Esophagus (tissue), 2 donors: ENCODE results near the gene KRT4. TPM values are rescaled to one million over a fixed set of nuclear protein-coding genes. Genes with fewer than 3 reads are reported as not detected.

ENCODE experiments used
- H3K27ac ChIP-seq, 2 donors: one replicate each; pipeline ENCODE4 v1.5.1; 2013; ENCODE audit warnings: low read depth in 2 of 2, mild to moderate bottlenecking in 2 of 2, inconsistent platforms in 1 of 2, low read length in 1 of 2, moderate library complexity in 1 of 2
- H3K27me3 ChIP-seq, 2 donors: one replicate each; pipeline ENCODE4 v1.6.1; 2013; ENCODE audit warnings: low read length in 2 of 2, control low read depth in 1 of 2, mild to moderate bottlenecking in 1 of 2; ENCODE audit not compliant: insufficient read depth in 2 of 2, control insufficient read depth in 1 of 2
- H3K36me3 ChIP-seq, 2 donors: one replicate each; pipeline ENCODE4 v1.6.1; 2013; ENCODE audit warnings: low read length in 1 of 2; ENCODE audit not compliant: control insufficient read depth in 2 of 2, insufficient read depth in 2 of 2
- H3K4me1 ChIP-seq, 2 donors: one replicate each; pipeline ENCODE4 v1.6.1; 2013; ENCODE audit warnings: low read length in 1 of 2; ENCODE audit not compliant: control insufficient read depth in 2 of 2, insufficient read depth in 2 of 2
- H3K4me3 ChIP-seq, 2 donors: one replicate each; pipeline ENCODE4 v1.5.1; 2013; ENCODE audit warnings: low read length in 2 of 2, mild to moderate bottlenecking in 2 of 2, low read depth in 1 of 2, moderate library complexity in 1 of 2
- H3K9me3 ChIP-seq, 2 donors: one replicate each; pipeline ENCODE4 v1.6.1; 2013; ENCODE audit warnings: mild to moderate bottlenecking in 2 of 2, low read depth in 1 of 2, low read length in 1 of 2, moderate library complexity in 1 of 2; ENCODE audit not compliant: control insufficient read depth in 2 of 2, insufficient read depth in 1 of 2
- WGBS, 2 donors: extraction: QIAGEN DNeasy Blood & Tissue Kit; methylation state at CpG; one replicate each; pipeline ENCODE4 v1.1.7; 2013; 5-methylcytosine and 5-hydroxymethylcytosine counted together
- polyA plus RNA-seq, 2 donors: library from polyadenylated mRNA; stranded (reverse); fragments of 200-250 nt; gene quantifications; one replicate each; pipeline ENCODE4 v1.2.3, GENCODE V29; 2013
- donor health status: healthy with polysubstance abuse.
- donor health status: Bipolar disorder and iron deficiency.

The KRT4 gene
- polyA plus RNA-seq, 2 donors = 8,130 to 17,509 TPM

GRCh38 chr12:52823761-52824450 lies 10.0 kb upstream of the KRT4 start:
- WGBS, 2 donors = 91% methylated on average over 15 of the region's 15 CpGs
- Histone ChIP-seq H3K9me3 (no peaks in the 10 kb centered on the region), H3K27ac (no peak overlapping the region), H3K4me3 (no peak overlapping the region), H3K4me1 (peaks cover 3 to 20% of the 10 kb centered on the region in 2 donors), H3K27me3 (no peaks in the 10 kb centered on the region), H3K36me3 (no peaks in the 10 kb centered on the region)

DNA sequence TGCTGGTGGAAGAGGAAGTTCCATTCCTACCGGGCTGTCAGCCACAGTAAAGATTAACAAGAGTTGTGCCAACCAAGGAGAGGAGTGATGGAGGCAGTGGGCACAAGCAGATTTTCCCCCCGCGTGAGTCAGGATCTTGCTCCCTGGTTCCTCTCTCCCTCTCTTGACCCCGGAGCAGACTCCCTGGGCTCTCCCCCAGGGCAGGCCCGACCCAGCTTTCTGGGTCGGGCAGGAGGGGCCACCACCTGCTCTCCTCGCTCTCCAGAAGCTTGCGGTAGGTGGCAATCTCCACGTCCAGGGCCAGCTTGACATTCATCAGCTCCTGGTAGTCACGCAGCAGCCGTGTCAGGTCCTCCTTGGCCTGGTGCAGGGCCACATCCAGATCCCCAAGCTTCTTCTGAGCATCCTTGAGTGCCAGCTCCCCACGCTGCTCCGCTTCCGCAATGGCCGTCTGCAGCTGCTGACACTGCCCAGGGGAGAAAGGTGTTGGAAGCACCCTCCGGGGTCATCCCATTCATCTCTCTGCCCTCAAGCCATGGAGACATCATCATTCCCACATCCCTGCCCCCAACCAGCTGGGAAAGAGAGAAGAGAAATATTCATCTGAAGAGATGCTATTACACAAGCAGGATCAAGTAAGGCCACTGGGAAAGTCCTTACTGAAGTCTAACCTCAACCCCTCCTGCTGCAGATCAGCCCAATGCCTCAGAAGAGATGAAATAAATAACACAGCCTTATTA lies 9.0 kb upstream of the KRT4 start:
- Histone ChIP-seq H3K4me3 (no peak overlapping the region), H3K27ac (no peak overlapping the region), H3K27me3 (no peaks in the 10 kb centered on the region), H3K4me1 (peaks cover 5 to 20% of the 10 kb centered on the region in 2 donors), H3K9me3 (no peaks in the 10 kb centered on the region), H3K36me3 (no peaks in the 10 kb centered on the region)
- WGBS, 2 donors = 75 to 79% methylated on average over 16 of the region's 16 CpGs

GRCh38 chr12:52821826-52822660 lies 8.1 kb upstream of the KRT4 start:
- no peaks in the 10 kb centered on the region for H3K9me3 ChIP-seq
- H3K36me3 ChIP-seq = no peaks in the 10 kb centered on the region
- H3K27ac ChIP-seq = peak overlapping the region in 1 of 2 donors; percentile 54
- no peaks in the 10 kb centered on the region for H3K27me3 ChIP-seq
- peaks cover 5 to 20% of the 10 kb centered on the region in 2 donors for H3K4me1 ChIP-seq
- no peak overlapping the region for H3K4me3 ChIP-seq
- WGBS, 2 donors = 75 to 80% methylated on average over 10 of the region's 10 CpGs

DNA sequence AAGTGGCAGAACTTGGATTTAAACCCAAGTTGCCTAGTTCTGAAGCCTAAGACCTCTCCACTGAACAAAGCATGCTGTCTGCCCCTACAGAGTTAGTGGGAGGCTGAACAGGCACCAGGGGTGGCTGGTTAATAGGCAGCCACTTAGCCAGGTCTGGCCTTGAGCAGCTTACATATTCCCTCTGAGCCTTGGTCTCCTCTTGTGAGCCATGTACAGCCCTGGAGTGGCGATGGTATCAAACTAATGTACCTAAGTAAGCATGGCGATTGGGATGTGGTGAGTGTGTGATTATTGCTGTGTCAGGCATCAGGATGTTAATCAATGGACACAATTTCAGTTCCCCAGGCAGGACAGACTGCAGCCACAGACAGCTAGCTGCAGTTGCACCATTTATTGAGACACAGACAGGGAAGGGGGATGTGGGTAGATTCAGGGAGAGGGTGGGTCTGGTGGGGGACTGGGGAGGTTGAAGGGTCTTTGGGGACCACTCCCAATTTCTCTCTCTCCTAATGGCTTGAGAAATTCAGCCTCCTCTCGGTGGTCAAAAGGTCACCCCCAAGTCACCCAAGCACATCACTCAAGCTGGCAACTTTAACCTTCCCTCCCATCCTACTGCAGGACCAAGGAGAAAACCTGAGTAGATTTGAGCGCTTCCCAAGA lies 7.3 kb upstream of the KRT4 start:
- Histone ChIP-seq H3K4me3 (no peak overlapping the region), H3K4me1 (peaks cover 5 to 20% of the 10 kb centered on the region in 2 donors), H3K36me3 (no peaks in the 10 kb centered on the region), H3K9me3 (no peaks in the 10 kb centered on the region), H3K27me3 (no peaks in the 10 kb centered on the region), H3K27ac (no peak overlapping the region)
- WGBS, 2 donors = 79 to 87% methylated on average over 4 of the region's 4 CpGs

- Histone ChIP-seq H3K27me3 (no peaks in the 10 kb centered on the region), H3K27ac (peak overlapping the region in 1 of 2 donors; percentile 43), H3K4me3 (no peak overlapping the region), H3K4me1 (peaks cover 5 to 21% of the 10 kb centered on the region in 2 donors), H3K36me3 (no peaks in the 10 kb centered on the region), H3K9me3 (no peaks in the 10 kb centered on the region)
- 87 to 90% methylated on average over 6 of the region's 6 CpGs for WGBS, 2 donors
Measured at GRCh38 chr12:52820521-52820920, 6.6 kb upstream of the KRT4 start.

DNA sequence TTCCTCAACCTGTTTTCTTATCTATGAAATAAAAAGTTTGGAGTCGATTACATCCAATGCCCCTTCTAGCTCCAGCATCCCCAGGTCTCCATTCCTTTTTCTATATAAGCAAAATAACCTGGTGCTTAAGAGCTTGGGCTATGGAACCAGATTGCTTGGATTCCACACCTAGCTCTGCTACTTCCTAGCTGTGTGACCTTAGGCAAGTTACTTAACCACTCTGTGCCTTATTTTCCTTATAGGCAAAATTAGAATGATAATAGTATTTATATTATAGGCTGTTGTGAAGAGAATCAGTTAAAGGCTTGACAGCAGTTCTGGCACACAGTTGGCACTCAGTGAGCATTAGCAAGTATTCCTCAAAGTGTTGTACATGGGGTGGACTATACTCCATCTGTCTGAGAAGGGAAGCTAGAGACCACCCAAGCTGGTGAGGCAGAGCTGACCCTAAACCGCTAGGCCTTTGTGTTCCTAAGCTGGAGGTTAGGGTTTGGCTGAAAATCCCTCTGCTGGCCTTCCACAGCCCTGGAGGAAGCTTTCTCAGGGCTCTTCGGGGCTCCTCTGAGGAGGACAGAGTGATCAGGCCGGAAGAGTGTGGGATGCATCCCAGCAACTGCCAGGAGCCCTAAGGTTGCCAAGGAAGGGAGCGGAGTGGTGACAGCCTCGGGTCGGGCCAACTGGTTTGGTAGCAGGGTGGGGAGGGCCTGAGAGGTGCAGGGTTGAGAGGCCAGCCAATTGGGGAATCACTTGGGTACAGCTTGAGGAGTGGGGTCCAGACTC lies 6.0 kb upstream of the KRT4 start:
- Histone ChIP-seq H3K9me3 (no peaks in the 10 kb centered on the region), H3K36me3 (no peaks in the 10 kb centered on the region), H3K27ac (peak overlapping the region in 1 of 2 donors; percentile 43), H3K27me3 (no peaks in the 10 kb centered on the region), H3K4me1 (peaks cover 5 to 21% of the 10 kb centered on the region in 2 donors), H3K4me3 (no peak overlapping the region)
- WGBS, 2 donors = 68 to 73% methylated on average over 7 of the region's 7 CpGs

GRCh38 chr12:52818887-52819420 lies 5.0 kb upstream of the KRT4 start:
- Histone ChIP-seq H3K27me3 (no peaks in the 10 kb centered on the region), H3K36me3 (no peaks in the 10 kb centered on the region), H3K4me3 (no peak overlapping the region), H3K27ac (peak overlapping the region; percentile 41 to 47), H3K9me3 (no peaks in the 10 kb centered on the region), H3K4me1 (peaks cover 5 to 24% of the 10 kb centered on the region in 2 donors)
- 51% methylated on average over 7 of the region's 7 CpGs for WGBS, 2 donors

DNA sequence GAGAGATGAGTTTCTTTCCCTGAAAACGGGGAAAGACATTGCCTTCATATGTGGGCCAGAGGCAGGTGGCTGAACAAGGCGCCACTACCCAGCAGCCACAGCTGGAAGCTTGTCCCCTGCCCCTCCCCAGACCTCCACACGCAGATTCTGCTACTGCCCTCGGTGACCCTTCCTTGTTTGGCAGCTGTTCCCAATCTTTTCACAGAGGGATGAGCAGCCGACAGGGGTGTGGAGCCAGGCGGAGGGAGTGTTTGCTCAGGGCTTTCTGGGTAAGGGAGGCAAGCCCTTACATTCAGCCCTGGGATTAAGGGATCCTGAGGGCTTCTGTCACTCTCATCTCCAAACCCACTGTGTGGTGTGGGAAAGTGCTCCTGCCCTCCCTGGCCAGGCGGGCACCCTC lies 4.5 kb upstream of the KRT4 start:
- no peaks in the 10 kb centered on the region for H3K27me3 ChIP-seq
- H3K4me1 ChIP-seq = peaks cover 5 to 24% of the 10 kb centered on the region in 2 donors
- WGBS, 2 donors = 25 to 30% methylated on average over 7 of the region's 7 CpGs

More for the DNA sequence above, 4.5 kb upstream of the KRT4 start:
- no peaks in the 10 kb centered on the region for H3K36me3 ChIP-seq
- H3K9me3 ChIP-seq = no peaks in the 10 kb centered on the region
- no peak overlapping the region for H3K4me3 ChIP-seq
- peak overlapping the region; percentile 41 to 47 for H3K27ac ChIP-seq
